ENCODE results near the gene GMPS. TPM values are rescaled to one million over a fixed set of nuclear protein-coding genes. Genes with fewer than 3 reads are reported as not detected.

The GMPS gene
- total and polyA plus RNA-seq, 2 of the 13 experiments (the other 11 are each of a cell fraction or from before 2014, with no cell fraction given) = 29.6 to 85.5 TPM

- TF ChIP-seq NR2F1 (CRISPR knock-in tag; IDR thresholded peaks at IDR 0.05) (peak in 1 of 2 experiments; percentile 47; a peak in 1 of 4 replicates), MAFK (conservative IDR thresholded peaks at IDR 0.05 in 1 of 2, IDR thresholded peaks at IDR 0.05 in 1 of 2; ENCODE audit: low read length in 2 of 2) (peak in 1 of 2 experiments; percentile 24; a peak in 1 of 4 replicates), MXD4 (CRISPR knock-in tag; IDR thresholded peaks at IDR 0.05) (peak; percentile 95), TP53 (CRISPR knock-in tag; conservative IDR thresholded peaks at IDR 0.05) (0 out of 2 replicates have a peak, but pooled peaks have one; percentile 13), ZNF510 (CRISPR knock-in tag; IDR thresholded peaks at IDR 0.05; ENCODE audit: low read depth) (peak; percentile 65; the same call in 1 of the 2 replicates), CC2D1A (CRISPR knock-in tag; IDR thresholded peaks at IDR 0.05) (no peak), DMAP1 (CRISPR knock-in tag; IDR thresholded peaks at IDR 0.05) (peak; percentile 99), FOSL2 (CRISPR knock-in tag; IDR thresholded peaks at IDR 0.05) (peak; percentile 74; the same call in 1 of the 2 replicates), ZNF136 (CRISPR knock-in tag; IDR thresholded peaks at IDR 0.05; ENCODE audit: low read depth) (0 out of 2 replicates have a peak, but pooled peaks have one; percentile 83), KLF15 (CRISPR knock-in tag; IDR thresholded peaks at IDR 0.05; ENCODE audit: borderline replicate concordance) (no peak), MBD4 (IDR thresholded peaks at IDR 0.05; ENCODE audit: borderline replicate concordance, low read length) (no peak), ZNF256 (CRISPR knock-in tag; conservative IDR thresholded peaks at IDR 0.05) (no peak; the same call in 1 of the 2 replicates), MTA1 (CRISPR knock-in tag; IDR thresholded peaks at IDR 0.05; ENCODE audit: borderline replicate concordance) (peak; percentile 88; the same call in 1 of the 2 replicates), MED13 (CRISPR knock-in tag; IDR thresholded peaks at IDR 0.05) (no peak; the same call in 1 of the 2 replicates), ZBTB14 (CRISPR knock-in tag; IDR thresholded peaks at IDR 0.05) (no peak), ZNF264 (CRISPR knock-in tag; IDR thresholded peaks at IDR 0.05) (peak; percentile 61; the same call in 1 of the 2 replicates), CREM (IDR thresholded peaks at IDR 0.05) (peak; percentile 83), CREM (CRISPR knock-in tag; IDR thresholded peaks at IDR 0.05) (no peak), MLXIP (CRISPR knock-in tag; IDR thresholded peaks at IDR 0.05; ENCODE audit: borderline replicate concordance) (no peak), TOPORS (CRISPR knock-in tag; IDR thresholded peaks at IDR 0.05) (peak; percentile 81; the same call in 1 of the 2 replicates), SKI (IDR thresholded peaks at IDR 0.05; ENCODE audit: partially characterized antibody) (peak; percentile 66), ZNF44 (CRISPR knock-in tag; IDR thresholded peaks at IDR 0.05) (peak; percentile 92), ZNF3 (CRISPR knock-in tag; IDR thresholded peaks at IDR 0.05) (no peak; the same call in 1 of the 2 replicates), MXD3 (CRISPR knock-in tag; IDR thresholded peaks at IDR 0.05) (peak; percentile 41; the same call in 1 of the 2 replicates), ATF3 (CRISPR knock-in tag; IDR thresholded peaks at IDR 0.05) (peak; percentile 74)
Measured at GRCh38 chr3:155854141-155854940, 16.1 kb upstream of the GMPS start, which contains the start of gene SLC33A1 (continued).
